Bronchial epithelial cell (primary cell): ENCODE results near the gene KLF14. TPM values are rescaled to one million over a fixed set of nuclear protein-coding genes. Genes with fewer than 3 reads are reported as not detected.
A peak's percentile ranks its signal among the peaks of the same experiment; 100 is the strongest.

Experiments
- DNase-seq: peaks from one replicate; pipeline ENCODE4 v3.0.0-alpha.2; 2010; ENCODE audit warnings: low read depth
- FAIRE-seq: peaks from 2 replicates; lab custom pipeline; 2011; peaks lifted over from hg19 to GRCh38; lab: Jason Lieb, UNC
- H3K27me3 ChIP-seq: 2 replicates; pipeline ENCODE4 v1.5.1; 2011; ENCODE audit warnings: low read length; ENCODE audit not compliant: control insufficient read depth, insufficient read depth
- H3K36me3 ChIP-seq: 2 replicates; pipeline ENCODE4 v1.5.1; 2011; ENCODE audit warnings: low read length; ENCODE audit not compliant: control insufficient read depth, insufficient read depth
- H3K4me3 ChIP-seq: 2 replicates; pipeline ENCODE4 v1.5.1; 2011; ENCODE audit warnings: mild to moderate bottlenecking, low read depth, low read length, control low read depth
- total RNA-seq: library from RNA; depleted of rRNA; stranded (reverse); fragments of >200 nt; gene quantifications from 2 replicates; pipeline ENCODE4 v1.2.1, GENCODE V29; 2014
- TF ChIP-seq, protein P1 (sequence below): IDR thresholded peaks from 2 replicates; pipeline ENCODE4 v1.5.1; 2011; ENCODE audit warnings: mild to moderate bottlenecking, moderate library complexity, low read length, control low read depth, inconsistent platforms; ENCODE audit not compliant: insufficient read depth, severe bottlenecking

Gene KLF14
- total RNA-seq, 1 donor from 2014 or later: under 0.01 TPM

DNA sequence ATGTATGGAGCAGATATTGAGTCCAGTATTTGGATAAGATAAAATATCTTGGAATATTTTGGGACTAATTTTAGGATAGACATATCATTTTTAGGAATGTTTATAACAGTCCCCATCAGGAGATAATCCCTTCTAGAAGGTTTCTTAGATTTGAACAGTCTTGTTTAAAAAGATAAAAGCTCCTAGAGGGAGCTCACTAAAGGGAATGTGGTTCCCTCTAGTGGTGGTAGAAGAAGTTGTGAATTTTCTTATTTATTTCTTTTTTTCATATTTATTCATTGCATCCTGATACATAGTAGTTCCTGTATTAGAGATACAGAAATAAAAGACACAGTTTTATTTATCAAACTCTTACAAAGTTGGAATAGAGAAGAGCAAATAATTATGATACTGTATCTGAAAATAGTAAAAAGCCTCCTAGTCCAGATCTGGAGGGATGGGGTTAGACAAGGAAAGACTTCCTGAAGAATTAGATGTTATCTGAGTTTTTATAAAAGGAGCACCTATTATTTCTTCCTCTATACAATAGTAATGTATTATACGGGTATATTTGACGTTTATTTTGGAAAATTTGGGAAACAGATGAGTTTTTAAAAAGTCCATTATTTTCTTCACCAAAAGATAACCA, 24.5 kb upstream of the KLF14 start:
- DNase-seq (peak; percentile 61), FAIRE-seq (no peak)
- Histone ChIP-seq H3K36me3 (no peaks in the 10 kb centered on the region), H3K27me3 (no peaks in the 10 kb centered on the region), H3K4me3 (no peak overlapping the region)
- TF ChIP-seq, protein P1, sequence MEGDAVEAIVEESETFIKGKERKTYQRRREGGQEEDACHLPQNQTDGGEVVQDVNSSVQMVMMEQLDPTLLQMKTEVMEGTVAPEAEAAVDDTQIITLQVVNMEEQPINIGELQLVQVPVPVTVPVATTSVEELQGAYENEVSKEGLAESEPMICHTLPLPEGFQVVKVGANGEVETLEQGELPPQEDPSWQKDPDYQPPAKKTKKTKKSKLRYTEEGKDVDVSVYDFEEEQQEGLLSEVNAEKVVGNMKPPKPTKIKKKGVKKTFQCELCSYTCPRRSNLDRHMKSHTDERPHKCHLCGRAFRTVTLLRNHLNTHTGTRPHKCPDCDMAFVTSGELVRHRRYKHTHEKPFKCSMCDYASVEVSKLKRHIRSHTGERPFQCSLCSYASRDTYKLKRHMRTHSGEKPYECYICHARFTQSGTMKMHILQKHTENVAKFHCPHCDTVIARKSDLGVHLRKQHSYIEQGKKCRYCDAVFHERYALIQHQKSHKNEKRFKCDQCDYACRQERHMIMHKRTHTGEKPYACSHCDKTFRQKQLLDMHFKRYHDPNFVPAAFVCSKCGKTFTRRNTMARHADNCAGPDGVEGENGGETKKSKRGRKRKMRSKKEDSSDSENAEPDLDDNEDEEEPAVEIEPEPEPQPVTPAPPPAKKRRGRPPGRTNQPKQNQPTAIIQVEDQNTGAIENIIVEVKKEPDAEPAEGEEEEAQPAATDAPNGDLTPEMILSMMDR: peak; percentile 30

GRCh38 chr7:130756316-130756715, 22.3 kb upstream of the KLF14 start:
- Histone ChIP-seq H3K4me3 (no peak overlapping the region), H3K36me3 (no peaks in the 10 kb centered on the region), H3K27me3 (peaks cover 2% of the 10 kb centered on the region)
- DNase-seq: no peak
- TF ChIP-seq, protein P1: no peak
- FAIRE-seq: no peak

DNA sequence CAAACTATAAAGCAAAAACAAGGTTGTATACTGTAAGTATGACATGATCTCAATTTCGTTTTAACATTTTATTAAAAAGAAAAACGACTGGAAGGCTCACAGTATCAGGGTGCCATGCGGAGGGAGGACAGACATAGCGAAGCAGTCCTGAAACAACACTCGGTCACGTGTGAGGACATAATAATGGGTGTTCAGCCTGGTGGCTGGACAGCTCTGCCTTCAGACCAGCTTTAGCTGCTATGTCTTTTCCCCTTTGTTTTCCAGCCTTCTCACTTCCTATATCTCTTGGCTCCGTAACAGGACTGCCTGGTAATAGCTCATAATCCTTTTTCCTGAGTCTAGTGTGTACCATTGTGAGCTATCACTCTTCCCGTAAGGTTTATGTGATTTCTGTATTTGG, 18.4 kb upstream of the KLF14 start:
- FAIRE-seq: peak; percentile 87

GRCh38 chr7:130750755-130751154, 16.7 kb upstream of the KLF14 start:
- DNase-seq (no peak), FAIRE-seq (no peak)
- no peak overlapping the region for H3K4me3 ChIP-seq
- H3K36me3 ChIP-seq: no peaks in the 10 kb centered on the region
- TF ChIP-seq, protein P1: no peak
- H3K27me3 ChIP-seq: peaks cover 2% of the 10 kb centered on the region

More for the DNA sequence above, 18.4 kb upstream of the KLF14 start:
- H3K27me3 ChIP-seq: peaks cover 2% of the 10 kb centered on the region
- DNase-seq: no peak
- TF ChIP-seq, protein P1: no peak
- no peaks in the 10 kb centered on the region for H3K36me3 ChIP-seq
- no peak overlapping the region for H3K4me3 ChIP-seq

DNA sequence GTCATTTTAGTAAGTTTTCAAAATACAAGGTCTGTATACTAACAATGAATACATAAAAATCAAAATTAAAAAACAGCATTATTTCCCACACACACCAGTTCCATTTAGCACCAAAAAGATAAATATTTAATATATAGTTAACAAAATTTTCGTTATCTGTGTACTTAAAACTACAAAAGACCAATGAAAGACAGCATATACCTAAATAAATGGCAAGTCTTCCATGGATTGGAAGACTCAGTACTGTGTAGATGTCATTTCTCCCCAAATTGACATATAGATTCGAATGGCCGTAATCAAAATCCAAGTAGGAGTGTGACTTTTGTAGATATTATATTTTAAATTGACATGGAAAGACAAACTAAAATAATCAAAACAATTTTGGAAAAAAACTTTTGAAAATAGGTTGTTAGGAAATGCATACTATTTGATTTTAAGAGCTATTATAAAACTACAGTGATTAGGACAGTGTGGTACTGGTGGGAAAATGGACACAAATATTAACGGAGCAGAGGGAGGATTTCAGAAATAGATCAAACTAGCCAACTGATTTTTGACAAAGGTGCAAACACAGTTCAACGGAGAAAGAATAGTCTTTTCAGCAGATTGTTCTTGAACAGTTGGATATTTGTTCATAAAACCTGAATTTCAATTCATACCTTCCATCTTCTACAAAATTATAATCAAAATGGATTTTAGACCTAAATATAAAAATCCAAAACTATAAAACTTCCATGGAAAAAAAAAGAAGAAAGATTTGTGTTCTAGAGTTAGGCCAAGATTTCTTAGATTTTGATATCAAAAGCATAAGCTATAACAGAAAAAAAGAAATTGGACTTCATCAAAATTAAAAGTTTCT, 14.8 kb upstream of the KLF14 start:
- peaks cover 4% of the 10 kb centered on the region for H3K27me3 ChIP-seq
- no peaks in the 10 kb centered on the region for H3K36me3 ChIP-seq
- no peak for FAIRE-seq
- no peak for DNase-seq
- H3K4me3 ChIP-seq: no peak overlapping the region
- TF ChIP-seq, protein P1: no peak
